Heart right ventricle (tissue), 16 donors: ENCODE measurements around the gene TRMT61B. TPM values are rescaled to one million over a fixed set of nuclear protein-coding genes. Genes with fewer than 3 reads are reported as not detected.

ENCODE experiments used
- ATAC-seq, 8 donors: fragments of 200-7000 bp; cut with Tn5 transposase; one replicate each; pipeline ENCODE4 v1.9.1; 2020; ENCODE audit warnings: mild to moderate bottlenecking in 8 of 8, moderate library complexity in 8 of 8, moderate number of reproducible peaks in 1 of 8
- DNase-seq, 2 donors: peaks; one replicate each; pipeline ENCODE4 v3.0.0-alpha.2; 2020
- H3K27ac ChIP-seq, 10 donors: fragments of 200-600 bp; sonication (generic) in 2 of 10; one replicate each; pipeline versions ENCODE4 v1.5.0 to v1.8.0; 2020 to 2022; ENCODE audit warnings: mild to moderate bottlenecking in 3 of 10
- H3K27me3 ChIP-seq, 7 donors: fragments of 200-600 bp; one replicate each; pipeline ENCODE4 v1.8.0; 2021 to 2022; ENCODE audit warnings: mild to moderate bottlenecking in 2 of 7
- H3K36me3 ChIP-seq, 9 donors: fragments of 200-600 bp; sonication (generic) in 1 of 9; one replicate each; pipeline versions ENCODE4 v1.5.0 to v1.8.0; 2020 to 2022; ENCODE audit warnings: mild to moderate bottlenecking in 2 of 9
- H3K4me1 ChIP-seq, 9 donors: fragments of 200-600 bp; sonication (generic) in 1 of 9; one replicate each; pipeline versions ENCODE4 v1.5.0 to v1.8.0; 2020 to 2022; ENCODE audit warnings: mild to moderate bottlenecking in 4 of 9
- H3K4me3 ChIP-seq, 10 donors: fragments of 200-600 bp; sonication (generic) in 2 of 10; one replicate each; pipeline versions ENCODE4 v1.5.0 to v1.8.0; 2020 to 2022; ENCODE audit warnings: mild to moderate bottlenecking in 7 of 10, moderate library complexity in 2 of 10
- H3K9me3 ChIP-seq, 11 donors: fragments of 200-600 bp in 10 of 11; sonication (generic) in 2 of 11; one replicate each; pipeline versions ENCODE4 v1.5.0 to v1.8.0; 2013 to 2022; ENCODE audit warnings: mild to moderate bottlenecking in 2 of 11, control low read depth in 1 of 11, moderate library complexity in 1 of 11
- CTCF ChIP-seq, 9 donors: fragments of 200-600 bp; sonication (generic) in 2 of 9; IDR thresholded peaks; one replicate each; pipeline versions ENCODE4 v1.5.0 to v1.8.0; 2021 to 2022; ENCODE audit warnings: antibody characterized with exemption in 9 of 9, mild to moderate bottlenecking in 5 of 9, moderate library complexity in 1 of 9
- WGBS, 2 donors: extraction: QIAGEN DNeasy Blood & Tissue Kit; methylation state at CpG; one replicate each; pipeline ENCODE4 v1.1.7; 2013; ENCODE audit warnings: inconsistent platforms in 1 of 2; 5-methylcytosine and 5-hydroxymethylcytosine counted together
- intact Hi-C, 10 donors: fragments of 100-400 bp; cut with DNase I; formaldehyde crosslinking; loops; one replicate each; pipeline versions ENCODE4 v1.11.1 to v1.14.2; 2022
- long read RNA-seq, 3 donors: library from polyadenylated mRNA; unstranded; transcript quantifications; one replicate each; pipeline ENCODE4 v2.0.0, GENCODE V29; 2020 to 2021
- polyA plus RNA-seq, 2 donors: library from polyadenylated mRNA; stranded (reverse); fragments of 200-250 nt; gene quantifications; one replicate each; pipeline ENCODE4 v1.2.3, GENCODE V29; 2013
- total RNA-seq, 10 donors: library from RNA; stranded (reverse); fragmentation: NEBNext Ultra II Directional in 3 of 10; extraction: Animal tissue kit (Norgen Biotek cat#: 25700) in 3 of 10; gene quantifications; one replicate each; pipeline versions ENCODE4 v1.2.1 to v1.2.4, GENCODE V29; 2021 to 2023
- donor health status: Arrhythmogenic right ventricular cardiomyopathy.
- donor health status: ischemic (EF 13 %, LVEDD 7.1; RV severe dilation, severe dysfunction).
- donor health status: healthy with polysubstance abuse.
- donor health status: DM: no; HTN: yes; CAD: no.
- donor health status: DM: no; HTN: no; CAD: no.
- donor health status: ischemic (EF 25% LVEDD 6.9; RV normal size, moderate dysfunction).
- donor health status: ischemic (EF 25% LVEDD 5.7; RV mildly dilated, moderate dysfunction).
- donor health status: healthy.
- donor health status: DM: yes; HTN: yes; CAD: no.
- donor health status: Ischemic cardiomyopathy.
- donor health status: ischemic (EF 35%, LVEDD 5.7; RV mildly dilated, moderate dysfunction).
- donor health status: nonischemic (EF 11% LVEDD 7.7; RV severe dilation, severe dysfunction).
- donor health status: DM: yes; HTN: yes; CAD: no.
- donor health status: PGD.
- donor health status: ischemic (EF 29% LVEDD 5.4; RV normal size, mild dysfunction).
- donor health status: nonischemic (EF 23%, LVEDD 6.1; RV moderate dilation, normal function).

TRMT61B gene
- total RNA-seq, result 10 to 100 TPM; 13.5 to 25.0 (median 17.5) TPM
- polyA plus RNA-seq, result 10 to 100 TPM; 15.8 to 54.1 TPM
- long read RNA-seq, donor 1, transcript TRMT61B-201 (7 exons, 1,836 nt), result major isoform, 34 of 44 reads
- long read RNA-seq, donor 1, partial matches to known transcripts, result 0 of 44 reads
- long read RNA-seq, donor 1, other reads (novel, unspliced or antisense), result 10 of 44 reads
- long read RNA-seq, donor 2, transcript TRMT61B-201 (7 exons, 1,836 nt), result major isoform, 33 of 42 reads
- long read RNA-seq, donor 2, partial matches to known transcripts, result 0 of 42 reads
- long read RNA-seq, donor 2, other reads (novel, unspliced or antisense), result 9 of 42 reads
- long read RNA-seq, donor 3, transcript TRMT61B-201 (7 exons, 1,836 nt), result major isoform, 38 of 73 reads
- long read RNA-seq, donor 3, partial matches to known transcripts, result 1 of 73 reads
- long read RNA-seq, donor 3, other reads (novel, unspliced or antisense), result 34 of 73 reads

DNA sequence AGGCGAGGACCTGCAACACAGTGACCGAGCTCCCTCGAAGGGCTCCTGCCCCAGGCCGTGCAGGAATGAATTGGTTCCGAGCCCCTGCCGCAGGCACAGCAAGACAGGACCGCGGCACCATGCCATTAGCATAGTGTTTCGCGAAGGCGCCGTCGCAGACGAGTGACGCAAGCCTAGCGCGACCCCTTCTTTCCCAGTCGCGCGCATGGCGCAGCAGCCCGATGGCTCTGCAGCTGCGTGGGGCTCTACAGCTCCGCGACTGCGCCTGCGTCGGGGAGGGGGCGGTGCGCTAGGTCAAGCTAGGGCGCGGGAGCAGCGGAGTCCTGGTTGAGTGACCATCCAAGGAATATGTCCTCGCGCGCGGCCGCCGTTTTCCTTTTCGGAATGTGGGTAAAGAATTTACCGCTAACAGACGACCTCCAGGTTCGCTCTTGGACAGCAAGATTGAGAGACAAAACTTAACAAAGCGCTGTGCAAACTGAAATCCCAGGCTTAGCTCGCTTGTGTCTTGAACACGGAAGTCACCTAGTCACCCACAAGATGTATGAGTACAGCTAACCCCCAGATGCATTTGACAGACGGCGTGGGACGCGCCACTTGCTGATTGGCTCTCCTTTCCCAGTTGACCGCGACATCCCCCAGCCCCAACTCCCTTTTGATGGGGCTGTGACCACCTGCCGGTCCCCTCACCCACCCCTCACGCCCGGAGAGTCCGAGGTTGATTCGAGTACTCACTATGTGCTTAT, at the start of gene TRMT61B:
TRMT61B (minus strand) TSS at position 164 of the 746 bp plus-strand sequence; CDS start at position 132, 32 bp downstream.
- peak in 1 of 9 donors; percentile 9 for TF ChIP-seq CTCF (IDR thresholded peaks at IDR 0.05)
- WGBS, 2 donors, result 0% methylated on average over 57 of the region's 57 CpGs
- Histone ChIP-seq H3K4me1 (peaks cover 5 to 40% (median 30%) of the 10 kb centered on the region in 9 donors), H3K9me3 (no peaks in the 10 kb centered on the region), H3K36me3 (peaks cover 0 to 14% (median 0%) of the 10 kb centered on the region in 9 donors), H3K27ac (peak within 1 kb of the TSS in 9 of 10 donors; percentile 62 to 88 (median 80)), H3K27me3 (peaks cover 0 to 2% (median 0%) of the 10 kb centered on the region in 7 donors), H3K4me3 (peak within 1 kb of the TSS; percentile 54 to 98 (median 94))
- intact Hi-C loops, result loop anchor here in 2 of 10 donors (1.0 to 2.0 kb wide), 2 partner anchors 24 kb away; partner anchors contain the start of gene WDR43 (in 2 of the 2)
- DNase-seq, result peak; percentile 96 to 97
- peak; percentile 100 for ATAC-seq

DNA sequence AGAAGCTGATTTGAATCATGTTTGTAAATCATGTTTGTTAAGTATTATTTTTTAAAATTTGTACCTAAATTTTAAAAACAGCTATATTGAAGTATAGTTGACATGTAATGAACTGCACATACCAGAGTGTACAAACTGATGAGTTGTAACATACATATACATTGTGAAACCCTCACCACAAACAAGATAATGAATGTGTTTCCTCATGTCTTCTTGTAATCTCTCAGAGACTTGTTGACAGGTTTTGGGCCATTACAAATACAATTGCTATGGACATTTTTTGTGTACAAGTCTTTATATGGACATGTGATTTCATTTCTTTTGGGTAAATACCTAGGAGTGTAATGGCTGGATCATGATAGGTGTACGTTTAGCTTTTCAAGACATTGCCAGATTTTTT, 45.8 kb upstream of the TRMT61B start:
- Histone ChIP-seq H3K4me1 (no peaks in the 10 kb centered on the region), H3K27me3 (no peaks in the 10 kb centered on the region), H3K36me3 (peaks cover 0 to 90% (median 18%) of the 10 kb centered on the region in 9 donors), H3K27ac (no peak overlapping the region), H3K4me3 (no peak overlapping the region), H3K9me3 (no peaks in the 10 kb centered on the region)
- no peak for DNase-seq
- no peak for TF ChIP-seq CTCF (IDR thresholded peaks at IDR 0.05)
- intact Hi-C loops, result no loop called here
- 75 to 91% methylated on average over 1 of the region's 1 CpG for WGBS, 2 donors
- ATAC-seq, result no peak

DNA sequence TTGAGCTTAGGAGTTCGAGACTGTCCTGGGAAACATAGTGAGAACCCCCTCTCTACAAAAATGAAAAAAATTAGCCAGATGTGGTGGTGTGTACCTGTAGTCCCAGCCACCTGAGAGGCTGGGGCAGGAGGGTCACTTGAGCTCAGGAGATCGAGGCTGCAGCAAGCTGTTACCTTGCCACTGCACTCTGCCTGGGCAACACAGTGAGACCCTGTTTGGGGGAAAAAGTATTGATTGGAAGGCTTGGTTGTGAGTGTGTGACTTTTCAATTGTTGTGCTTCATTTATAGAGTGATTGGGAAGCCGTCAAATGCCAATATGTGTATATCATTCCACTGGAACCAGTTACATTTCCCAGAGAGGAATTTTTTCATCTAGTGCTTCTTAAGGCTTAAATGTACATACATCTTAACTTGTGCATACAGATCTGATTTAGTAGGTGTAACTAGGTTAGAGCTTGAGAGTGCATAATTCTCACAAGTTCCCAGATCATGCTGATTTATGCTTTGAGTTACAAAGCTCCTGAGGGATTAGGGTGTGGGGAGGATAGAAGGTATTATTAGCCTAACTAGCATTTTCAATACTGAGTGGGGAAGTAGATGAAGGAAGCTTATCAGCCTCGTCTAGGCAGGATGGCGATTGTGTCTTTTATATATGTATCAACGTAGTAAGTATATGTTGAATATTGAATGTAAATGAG, 39.7 kb upstream of the TRMT61B start:
- no peak for TF ChIP-seq CTCF (IDR thresholded peaks at IDR 0.05)
- DNase-seq (no peak), ATAC-seq (no peak)
- Histone ChIP-seq H3K9me3 (no peaks in the 10 kb centered on the region), H3K27ac (no peak overlapping the region), H3K4me1 (peaks cover 0 to 6% (median 0%) of the 10 kb centered on the region in 9 donors), H3K4me3 (no peak overlapping the region), H3K36me3 (peaks cover 0 to 98% (median 29%) of the 10 kb centered on the region in 9 donors), H3K27me3 (no peaks in the 10 kb centered on the region)
- intact Hi-C loops, result no loop called here
- 88 to 90% methylated on average over 6 of the region's 6 CpGs for WGBS, 2 donors

DNA sequence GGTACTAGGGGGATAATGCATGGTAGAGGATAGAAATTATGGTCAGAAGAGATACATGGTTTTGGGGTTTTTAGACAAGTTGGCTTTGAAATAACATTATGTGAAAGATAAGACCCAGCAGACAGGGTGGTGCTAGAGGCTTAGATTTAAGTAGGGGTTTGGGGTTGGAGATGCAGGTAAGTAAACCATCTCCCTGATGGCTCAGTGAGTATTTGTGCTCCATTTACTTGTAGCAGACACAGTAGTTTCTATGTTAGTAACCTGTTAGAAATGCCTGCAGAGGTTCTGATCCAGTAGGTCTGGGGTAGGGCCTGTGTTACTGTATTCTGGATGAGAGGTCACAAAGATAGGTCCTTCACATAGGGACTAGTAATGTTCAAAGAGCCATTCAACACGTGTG, 38.1 kb upstream of the TRMT61B start:
- intact Hi-C loops, result no loop called here
- WGBS, 2 donors, result 43 to 50% methylated on average over 1 of the region's 1 CpG
- ATAC-seq (no peak), DNase-seq (no peak)
- TF ChIP-seq CTCF (IDR thresholded peaks at IDR 0.05), result no peak
- Histone ChIP-seq H3K36me3 (peaks cover 0 to 96% (median 25%) of the 10 kb centered on the region in 9 donors), H3K27me3 (no peaks in the 10 kb centered on the region), H3K9me3 (no peaks in the 10 kb centered on the region), H3K27ac (no peak overlapping the region), H3K4me3 (no peak overlapping the region), H3K4me1 (peaks cover 0 to 8% (median 0%) of the 10 kb centered on the region in 9 donors)
